Common myeloid progenitor, CD34-positive (primary cell): ENCODE measurements around the gene PER3.
A peak's percentile ranks its signal among the peaks of the same experiment; 100 is the strongest.

Source experiments
- CTCF ChIA-PET: fragments of 350-600 bp; sonication (Branson Sonifier 250); formaldehyde crosslinking; loops from one replicate; lab custom pipeline; 2021; ENCODE audit warnings: antibody characterized with exemption; lab: Charles Lee
- POLR2A ChIA-PET: fragments of 350-600 bp; sonication (Branson Sonifier 250); formaldehyde crosslinking; loops from one replicate; lab custom pipeline; 2021; ENCODE audit warnings: antibody characterized with exemption; lab: Charles Lee
- DNase-seq, 3 donors: peaks; one replicate each; pipeline versions ENCODE4 v3.0.0 to v3.0.0-alpha.2; 2013
- H3K27ac ChIP-seq, 2 experiments: 1 replicate in 1 of 2; 2 replicates in 1 of 2; pipeline ENCODE4 v1.7.0; 2013; ENCODE audit warnings: inconsistent platforms in 2 of 2, low read length in 2 of 2, mild to moderate bottlenecking in 2 of 2, low read depth in 1 of 2, moderate library complexity in 1 of 2; ENCODE audit not compliant: severe bottlenecking in 2 of 2, insufficient read depth in 1 of 2, poor library complexity in 1 of 2
- H3K27me3 ChIP-seq, 5 experiments: replicated peaks in 2 of 5; 1 replicate in 3 of 5; 2 replicates in 2 of 5; pipeline versions ENCODE4 v1.6.1 to v1.7.0; 2013; ENCODE audit warnings: low read length in 4 of 5, mild to moderate bottlenecking in 2 of 5, moderate library complexity in 2 of 5, inconsistent platforms in 1 of 5; ENCODE audit not compliant: insufficient read depth in 5 of 5, control insufficient read depth in 4 of 5
- H3K36me3 ChIP-seq, 4 experiments: 1 replicate in 2 of 4; 2 replicates in 2 of 4; pipeline versions ENCODE4 v1.6.1 to v1.7.0; 2013; ENCODE audit warnings: low read length in 3 of 4, control low read depth in 1 of 4, mild to moderate bottlenecking in 1 of 4; ENCODE audit not compliant: control insufficient read depth in 4 of 4, insufficient read depth in 4 of 4
- H3K4me1 ChIP-seq, 4 experiments: 1 replicate in 3 of 4; 2 replicates in 1 of 4; pipeline versions ENCODE4 v1.6.1 to v1.7.1; 2013; ENCODE audit warnings: low read length in 3 of 4, mild to moderate bottlenecking in 3 of 4, control low read depth in 1 of 4, inconsistent platforms in 1 of 4, moderate library complexity in 1 of 4; ENCODE audit not compliant: control insufficient read depth in 4 of 4, insufficient read depth in 4 of 4; ENCODE audit errors: control extremely low read depth in 1 of 4
- H3K4me3 ChIP-seq, 7 experiments: 1 replicate in 4 of 7; 2 replicates in 3 of 7; pipeline versions ENCODE4 v1.5.1 to v1.7.0; 2013; ENCODE audit warnings: mild to moderate bottlenecking in 7 of 7, low read length in 6 of 7, moderate library complexity in 6 of 7, inconsistent platforms in 2 of 7, low read depth in 2 of 7, control low read depth in 1 of 7; ENCODE audit not compliant: insufficient read depth in 4 of 7, control insufficient read depth in 1 of 7; ENCODE audit errors: extremely low read depth in 1 of 7
- H3K9me3 ChIP-seq, 5 experiments: 1 replicate in 4 of 5; 2 replicates in 1 of 5; pipeline versions ENCODE4 v1.6.1 to v1.7.1; 2013; ENCODE audit warnings: low read length in 4 of 5, mild to moderate bottlenecking in 2 of 5, inconsistent platforms in 1 of 5, low read depth in 1 of 5, moderate library complexity in 1 of 5; ENCODE audit not compliant: control insufficient read depth in 4 of 5, insufficient read depth in 2 of 5; ENCODE audit errors: control extremely low read depth in 1 of 5
- WGBS: methylation state at CpG from one replicate; pipeline ENCODE4 v1.1.5; 2013; ENCODE audit not compliant: insufficient coverage; 5-methylcytosine and 5-hydroxymethylcytosine counted together

PER3 gene

DNA sequence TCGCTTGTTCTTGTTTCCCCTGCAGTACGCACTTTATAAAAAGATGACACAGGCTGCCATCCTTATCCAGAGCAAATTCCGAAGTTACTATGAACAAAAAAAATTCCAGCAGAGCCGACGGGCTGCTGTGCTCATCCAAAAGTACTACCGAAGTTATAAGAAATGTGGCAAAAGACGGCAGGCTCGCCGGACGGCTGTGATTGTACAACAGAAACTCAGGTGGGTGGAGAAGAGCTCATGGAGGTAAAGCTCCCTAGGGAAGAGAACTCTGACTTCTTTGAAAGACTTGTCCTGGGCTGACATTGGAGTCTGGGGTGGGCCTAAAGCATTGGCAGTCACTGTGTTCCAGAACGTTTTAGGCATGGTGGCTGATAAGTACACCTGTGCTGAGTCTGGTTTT, 32.9 kb upstream of the PER3 start:
- no peak overlapping the region for H3K4me3 ChIP-seq
- no peaks in the 10 kb centered on the region for H3K36me3 ChIP-seq
- H3K27ac ChIP-seq = no peak overlapping the region
- DNase-seq = no peak
- CTCF ChIA-PET = interaction anchor here (1.0 to 11.3 kb wide), 8 partner anchors 10 to 83 kb away, joined by 3 to 536 read pairs (median 10); partner anchors contain the start of gene VAMP3
- no peaks in the 10 kb centered on the region for H3K27me3 ChIP-seq
- H3K4me1 ChIP-seq = peaks cover 12 to 45% (median 20%) of the 10 kb centered on the region in 4 experiments
- POLR2A ChIA-PET = no interaction called here
- 96% methylated on average over 8 of the region's 11 CpGs for WGBS
- H3K9me3 ChIP-seq = no peaks in the 10 kb centered on the region

DNA sequence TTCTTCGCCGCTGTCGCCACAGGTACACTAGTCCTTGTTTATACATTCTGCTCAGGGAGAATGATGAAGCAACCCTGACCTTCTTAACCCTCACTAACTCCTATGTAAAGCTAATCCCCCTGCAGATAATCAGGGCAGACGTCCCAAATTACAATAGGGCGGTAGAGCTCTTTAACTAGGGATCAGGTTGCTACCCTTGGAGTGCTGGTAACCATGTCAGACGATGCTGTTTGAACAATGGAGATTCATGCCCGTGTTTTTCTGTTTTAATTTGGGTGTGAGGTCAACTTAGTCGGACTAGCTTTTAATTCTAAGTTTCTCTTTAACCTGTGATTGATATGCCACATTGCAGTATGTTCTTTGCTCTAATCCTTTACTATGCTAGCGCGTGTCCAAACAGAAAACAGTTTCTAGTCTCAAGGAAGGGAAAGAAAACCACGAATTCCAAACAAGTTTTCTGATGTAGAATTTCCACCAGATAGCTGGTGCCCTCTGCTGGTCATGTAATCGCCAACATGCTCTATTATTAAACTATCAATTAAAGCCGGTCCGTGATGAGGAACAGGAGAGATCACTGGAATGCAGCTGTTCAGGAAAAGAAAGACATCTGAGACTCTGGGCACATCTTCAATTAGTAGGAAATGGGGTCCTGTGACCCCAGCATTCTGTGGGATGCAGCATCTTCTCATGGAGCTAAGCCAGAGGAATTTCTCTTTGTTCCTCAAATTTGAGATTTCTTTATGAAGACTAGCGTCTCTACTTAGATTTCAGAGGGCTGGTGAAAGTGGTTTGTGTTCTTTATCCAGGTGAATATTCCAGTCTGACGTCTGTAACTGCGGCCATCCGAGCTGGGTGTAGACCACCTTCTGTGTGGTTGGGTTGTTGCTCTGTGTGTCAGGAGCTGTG, 31.3 kb upstream of the PER3 start:
- no peaks in the 10 kb centered on the region for H3K27me3 ChIP-seq
- WGBS = 0% methylated on average over 2 of the region's 18 CpGs
- no peaks in the 10 kb centered on the region for H3K36me3 ChIP-seq
- H3K9me3 ChIP-seq = no peaks in the 10 kb centered on the region
- ChIA-PET CTCF (interaction anchor here (0.7 to 11.3 kb wide), 26 partner anchors 12 to 600 kb away, joined by 3 to 536 read pairs (median 7); partner anchors contain the start of gene VAMP3), POLR2A (no interaction called here)
- H3K27ac ChIP-seq = no peak overlapping the region
- peak overlapping the region in 5 of 7 experiments; percentile 44 to 65 (median 61) for H3K4me3 ChIP-seq
- peak; percentile 61 to 72 (median 68) for DNase-seq
- H3K4me1 ChIP-seq = peaks cover 12 to 45% (median 20%) of the 10 kb centered on the region in 4 experiments

DNA sequence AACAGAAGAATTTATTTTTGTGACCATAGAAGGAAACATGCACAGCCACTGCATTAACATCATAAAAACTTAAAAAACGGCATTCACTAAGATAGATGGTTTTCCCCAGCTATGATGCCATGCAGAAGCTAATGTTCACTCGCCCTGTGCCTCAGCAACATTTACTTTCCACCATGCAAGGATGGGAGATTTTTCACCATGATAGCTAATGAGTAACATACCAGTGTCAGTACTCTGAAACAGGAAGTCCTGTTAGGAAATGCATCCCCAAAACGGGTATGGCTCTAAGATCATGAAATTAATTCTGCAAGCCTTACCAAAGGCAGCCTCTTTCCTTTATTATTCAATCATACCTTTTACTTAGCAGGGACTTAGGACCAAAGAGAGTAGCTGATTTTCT, 30.4 kb upstream of the PER3 start:
- no peak overlapping the region for H3K27ac ChIP-seq
- H3K4me1 ChIP-seq = peaks cover 12 to 41% (median 20%) of the 10 kb centered on the region in 4 experiments
- POLR2A ChIA-PET = no interaction called here
- H3K36me3 ChIP-seq = no peaks in the 10 kb centered on the region
- peak overlapping the region in 1 of 7 experiments; percentile 19 for H3K4me3 ChIP-seq
- no peaks in the 10 kb centered on the region for H3K27me3 ChIP-seq
- DNase-seq = peak in 1 of 3 donors; percentile 13
- no peaks in the 10 kb centered on the region for H3K9me3 ChIP-seq
- CTCF ChIA-PET = interaction anchor here (0.7 to 11.3 kb wide), 19 partner anchors 11 to 279 kb away, joined by 3 to 536 read pairs (median 8); partner anchors contain the start of gene VAMP3
- WGBS = 38% methylated on average over 3 of the region's 3 CpGs

GRCh38 chr1:7754234-7754633, 29.9 kb upstream of the PER3 start:
- no peak overlapping the region for H3K27ac ChIP-seq
- no CpG with 5 or more reads among the region's 3 CpGs for WGBS
- peaks cover 12 to 35% (median 18%) of the 10 kb centered on the region in 4 experiments for H3K4me1 ChIP-seq
- CTCF ChIA-PET = interaction anchor here (1.5 to 11.3 kb wide), 7 partner anchors 11 to 86 kb away, joined by 3 to 536 read pairs (median 15); partner anchors contain the start of gene VAMP3
- H3K36me3 ChIP-seq = no peaks in the 10 kb centered on the region
- H3K4me3 ChIP-seq = peak overlapping the region in 2 of 7 experiments; percentile 8 to 39
- POLR2A ChIA-PET = no interaction called here
- DNase-seq = no peak
- H3K9me3 ChIP-seq = no peaks in the 10 kb centered on the region
- no peaks in the 10 kb centered on the region for H3K27me3 ChIP-seq

DNA sequence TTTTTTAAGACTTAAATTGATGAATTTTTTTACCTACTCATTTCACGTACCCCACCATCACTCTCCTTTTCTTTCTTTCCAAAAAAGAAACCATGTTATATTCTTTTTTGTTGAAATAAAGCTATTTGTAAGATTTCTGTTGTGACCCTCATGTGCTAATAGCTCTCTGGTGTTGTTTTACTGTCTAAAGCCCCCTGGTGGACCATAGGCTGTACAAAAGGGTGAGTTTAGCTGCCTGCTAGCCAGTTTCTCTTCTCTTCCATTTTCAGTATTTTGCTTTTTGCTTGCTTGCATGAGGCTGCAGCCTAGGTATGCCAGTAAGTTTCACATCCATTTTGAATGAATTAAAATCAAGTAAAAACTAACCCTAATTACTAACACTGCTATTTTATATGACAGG, 28.6 kb upstream of the PER3 start:
- no peak overlapping the region for H3K4me3 ChIP-seq
- peak; percentile 55 to 82 (median 80) for DNase-seq
- CTCF ChIA-PET = interaction anchor here (0.6 to 11.3 kb wide), 8 partner anchors 9 to 149 kb away, joined by 3 to 536 read pairs (median 3); no protein-coding TSS in a partner anchor
- WGBS = no CpG with 5 or more reads among the region's 1 CpG
- peaks cover 12 to 35% (median 15%) of the 10 kb centered on the region in 4 experiments for H3K4me1 ChIP-seq
- no peaks in the 10 kb centered on the region for H3K27me3 ChIP-seq
- POLR2A ChIA-PET = no interaction called here
- no peak overlapping the region for H3K27ac ChIP-seq
- H3K9me3 ChIP-seq = no peaks in the 10 kb centered on the region
- no peaks in the 10 kb centered on the region for H3K36me3 ChIP-seq

DNA sequence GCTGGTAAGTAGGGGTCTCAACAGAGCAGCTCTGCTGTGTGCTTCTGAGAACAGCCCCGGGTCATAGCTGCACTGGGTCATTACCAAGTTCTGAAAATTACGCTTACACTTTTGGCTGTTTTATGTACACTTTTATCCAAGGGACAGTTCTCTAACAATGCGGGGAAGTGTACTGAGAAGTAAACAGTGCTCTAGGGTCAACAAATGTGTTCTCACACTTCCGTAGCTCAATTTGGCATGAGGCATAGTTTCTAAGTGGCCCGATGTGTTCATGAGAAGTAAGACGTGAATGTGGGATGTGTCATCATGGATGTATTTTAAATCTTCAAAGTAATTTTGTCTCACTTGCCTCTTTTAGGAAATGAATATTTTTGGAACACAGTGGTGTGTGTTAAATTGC, 23.8 kb upstream of the PER3 start:
- POLR2A ChIA-PET = no interaction called here
- CTCF ChIA-PET = interaction anchor here (0.9 to 11.1 kb wide), 3 partner anchors 8 to 92 kb away, joined by 3 to 86 read pairs (median 17); no protein-coding TSS in a partner anchor
- no peaks in the 10 kb centered on the region for H3K36me3 ChIP-seq
- no peak overlapping the region for H3K4me3 ChIP-seq
- H3K9me3 ChIP-seq = no peaks in the 10 kb centered on the region
- H3K4me1 ChIP-seq = no peaks in the 10 kb centered on the region
- no peak for DNase-seq
- no peaks in the 10 kb centered on the region for H3K27me3 ChIP-seq
- 92% methylated on average over 3 of the region's 6 CpGs for WGBS
- H3K27ac ChIP-seq = no peak overlapping the region
